ENCODE results near the gene SETDB2.

- TF ChIP-seq, protein P1, sequence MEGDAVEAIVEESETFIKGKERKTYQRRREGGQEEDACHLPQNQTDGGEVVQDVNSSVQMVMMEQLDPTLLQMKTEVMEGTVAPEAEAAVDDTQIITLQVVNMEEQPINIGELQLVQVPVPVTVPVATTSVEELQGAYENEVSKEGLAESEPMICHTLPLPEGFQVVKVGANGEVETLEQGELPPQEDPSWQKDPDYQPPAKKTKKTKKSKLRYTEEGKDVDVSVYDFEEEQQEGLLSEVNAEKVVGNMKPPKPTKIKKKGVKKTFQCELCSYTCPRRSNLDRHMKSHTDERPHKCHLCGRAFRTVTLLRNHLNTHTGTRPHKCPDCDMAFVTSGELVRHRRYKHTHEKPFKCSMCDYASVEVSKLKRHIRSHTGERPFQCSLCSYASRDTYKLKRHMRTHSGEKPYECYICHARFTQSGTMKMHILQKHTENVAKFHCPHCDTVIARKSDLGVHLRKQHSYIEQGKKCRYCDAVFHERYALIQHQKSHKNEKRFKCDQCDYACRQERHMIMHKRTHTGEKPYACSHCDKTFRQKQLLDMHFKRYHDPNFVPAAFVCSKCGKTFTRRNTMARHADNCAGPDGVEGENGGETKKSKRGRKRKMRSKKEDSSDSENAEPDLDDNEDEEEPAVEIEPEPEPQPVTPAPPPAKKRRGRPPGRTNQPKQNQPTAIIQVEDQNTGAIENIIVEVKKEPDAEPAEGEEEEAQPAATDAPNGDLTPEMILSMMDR (IDR thresholded peaks at IDR 0.05; ENCODE audit: low read depth, low read length, poor library complexity, severe bottlenecking) = no peak
- TF ChIP-seq EZH2phosphoT487 (IDR thresholded peaks at IDR 0.05; ENCODE audit: borderline replicate concordance, low read length) = no peak
Observed at GRCh38 chr13:49410477-49410876, 33.6 kb upstream of the SETDB2 start.

All from DOHH2 (cell line).